ENCODE measurements around the gene GRAP2. TPM values are rescaled to one million over a fixed set of nuclear protein-coding genes. Genes with fewer than 3 reads are reported as not detected.

GRAP2 gene
- polyA plus RNA-seq, 1 of the 3 experiments (the other 2 are of a cell fraction): 0.13 TPM

DNA sequence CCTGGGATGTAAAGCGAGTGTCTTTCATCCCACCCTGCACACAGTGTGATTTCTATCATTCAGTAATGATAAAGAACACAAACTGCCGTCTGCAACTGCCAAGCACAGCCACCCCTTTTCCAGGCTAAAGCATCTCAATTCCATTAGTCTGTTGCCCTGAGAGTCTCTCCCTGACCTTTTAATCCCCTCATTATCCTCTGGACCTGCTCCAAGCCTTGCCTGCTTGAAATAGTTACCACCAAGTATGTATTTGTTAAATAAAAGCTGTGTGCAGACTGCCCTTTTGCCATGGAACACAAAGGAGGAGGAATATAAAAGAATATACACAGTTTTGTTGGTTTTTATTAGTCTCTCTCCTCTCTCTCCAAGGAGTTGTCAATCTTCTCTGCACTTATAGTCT, 13.0 kb downstream of the GRAP2 start:
- peak; percentile 21 for DNase-seq
- POLR2A ChIA-PET: no interaction called here
- H3K27ac ChIP-seq (ENCODE audit: low read depth in 2 of 2, low read length in 1 of 2): no peak overlapping the region
- no peaks in the 10 kb centered on the region for H3K27me3 ChIP-seq (ENCODE audit: insufficient read depth)
- H3K9me2 ChIP-seq: no peaks in the 10 kb centered on the region
- H3K36me3 ChIP-seq (replicated peaks in 1 of 2; ENCODE audit: control insufficient read depth in 1 of 2, insufficient read depth in 2 of 2, low read length in 1 of 2): no peaks in the 10 kb centered on the region
- no peaks in the 10 kb centered on the region for H3K79me2 ChIP-seq (ENCODE audit: insufficient read depth)
- no peaks in the 10 kb centered on the region for H3F3A ChIP-seq (replicated peaks; ENCODE audit: insufficient read depth)
- H3K9ac ChIP-seq: no peak overlapping the region
- no peak overlapping the region for H2AFZ ChIP-seq (ENCODE audit: low read depth)
- no peaks in the 10 kb centered on the region for H4K20me1 ChIP-seq (ENCODE audit: insufficient read depth)
- H3K4me2 ChIP-seq: no peak overlapping the region
- H3K9me3 ChIP-seq: no peaks in the 10 kb centered on the region
- H3K4me1 ChIP-seq (ENCODE audit: control insufficient read depth in 1 of 2, insufficient read depth in 2 of 2, low read depth in 1 of 2, low read length in 1 of 2): no peaks in the 10 kb centered on the region; a peak in 1 of 4 replicates
- WGBS (ENCODE audit: low lambda C conversion rate): 80% methylated on average over 1 of the region's 2 CpGs
- CTCF ChIA-PET: no interaction called here
- TF ChIP-seq CTCF (IDR thresholded peaks at IDR 0.05) (no peak), TAF1 (IDR thresholded peaks at IDR 0.05; ENCODE audit: borderline replicate concordance, low read depth, low read length) (no peak), CHD2 (IDR thresholded peaks at IDR 0.05; ENCODE audit: low read length, partially characterized antibody) (no peak), ELF1 (IDR thresholded peaks at IDR 0.05) (no peak), RAD21 (IDR thresholded peaks at IDR 0.05; ENCODE audit: low read length) (no peak), TEAD4 (IDR thresholded peaks at IDR 0.05; ENCODE audit: borderline replicate concordance, insufficient read depth) (no peak), MEF2A (IDR thresholded peaks at IDR 0.05; ENCODE audit: borderline replicate concordance, low read depth) (no peak), FOXJ3 (CRISPR knock-in tag; IDR thresholded peaks at IDR 0.05) (no peak), MXI1 (IDR thresholded peaks at IDR 0.05; ENCODE audit: low read depth, low read length) (no peak), POLR2AphosphoS5 (IDR thresholded peaks at IDR 0.05; ENCODE audit: low read depth, low read length) (no peak), MAX (IDR thresholded peaks at IDR 0.05; ENCODE audit: low read depth) (no peak), SMC3 (IDR thresholded peaks at IDR 0.05; ENCODE audit: low read depth, low read length) (no peak), NFIC (IDR thresholded peaks at IDR 0.05; ENCODE audit: borderline replicate concordance) (no peak), EZH2phosphoT487 (IDR thresholded peaks at IDR 0.05; ENCODE audit: borderline replicate concordance, low read depth) (no peak), EP300 (IDR thresholded peaks at IDR 0.05; ENCODE audit: borderline replicate concordance in 1 of 2, low read depth in 1 of 2, low read length in 1 of 2) (no peak), NRF1 (IDR thresholded peaks at IDR 0.05; ENCODE audit: low read depth, low read length) (no peak)
- TF ChIP-seq, protein P1, sequence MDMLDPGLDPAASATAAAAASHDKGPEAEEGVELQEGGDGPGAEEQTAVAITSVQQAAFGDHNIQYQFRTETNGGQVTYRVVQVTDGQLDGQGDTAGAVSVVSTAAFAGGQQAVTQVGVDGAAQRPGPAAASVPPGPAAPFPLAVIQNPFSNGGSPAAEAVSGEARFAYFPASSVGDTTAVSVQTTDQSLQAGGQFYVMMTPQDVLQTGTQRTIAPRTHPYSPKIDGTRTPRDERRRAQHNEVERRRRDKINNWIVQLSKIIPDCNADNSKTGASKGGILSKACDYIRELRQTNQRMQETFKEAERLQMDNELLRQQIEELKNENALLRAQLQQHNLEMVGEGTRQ (IDR thresholded peaks at IDR 0.05; ENCODE audit: borderline replicate concordance, low read depth, low read length): no peak
- H3K4me3 ChIP-seq (ENCODE audit: low read depth in 2 of 2, low read length in 1 of 2): no peak overlapping the region

DNA sequence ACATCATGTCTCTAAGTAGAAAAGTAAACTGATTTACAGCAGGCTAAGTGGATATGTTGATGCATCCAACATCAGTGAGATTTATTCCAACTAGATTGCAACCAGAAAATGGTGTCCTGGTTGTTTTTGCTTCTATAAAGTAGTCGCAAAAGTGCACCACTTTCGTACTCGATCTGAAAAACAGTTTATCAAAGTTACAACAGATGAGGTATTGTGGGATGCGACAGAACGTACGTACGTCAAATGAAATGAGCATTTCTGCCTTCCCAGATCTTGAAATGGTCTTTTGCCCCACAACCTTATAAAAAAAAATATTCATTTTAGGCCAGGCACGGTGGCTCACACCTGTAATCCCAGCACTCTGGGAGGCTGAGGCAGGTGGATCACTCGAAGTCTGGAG, 13.7 kb downstream of the GRAP2 start:
- ChIA-PET CTCF (no interaction called here), POLR2A (no interaction called here)
- no peaks in the 10 kb centered on the region; a peak in 1 of 4 replicates for H3K4me1 ChIP-seq (ENCODE audit: control insufficient read depth in 1 of 2, insufficient read depth in 2 of 2, low read depth in 1 of 2, low read length in 1 of 2)
- WGBS (ENCODE audit: low lambda C conversion rate): 84% methylated on average over 7 of the region's 9 CpGs
- H4K20me1 ChIP-seq (ENCODE audit: insufficient read depth): no peaks in the 10 kb centered on the region
- H3K9me2 ChIP-seq: no peaks in the 10 kb centered on the region
- no peak overlapping the region for H2AFZ ChIP-seq (ENCODE audit: low read depth)
- no peak overlapping the region for H3K4me2 ChIP-seq
- no peaks in the 10 kb centered on the region for H3K79me2 ChIP-seq (ENCODE audit: insufficient read depth)
- no peaks in the 10 kb centered on the region for H3K27me3 ChIP-seq (ENCODE audit: insufficient read depth)
- H3F3A ChIP-seq (replicated peaks; ENCODE audit: insufficient read depth): no peaks in the 10 kb centered on the region
- DNase-seq: no peak
- H3K4me3 ChIP-seq (ENCODE audit: low read depth in 2 of 2, low read length in 1 of 2): no peak overlapping the region
- H3K27ac ChIP-seq (ENCODE audit: low read depth in 2 of 2, low read length in 1 of 2): no peak overlapping the region
- TF ChIP-seq POLR2AphosphoS5 (IDR thresholded peaks at IDR 0.05; ENCODE audit: low read depth, low read length) (no peak), NRF1 (IDR thresholded peaks at IDR 0.05; ENCODE audit: low read depth, low read length) (no peak), GABPA (IDR thresholded peaks at IDR 0.05; ENCODE audit: low read depth) (no peak), MXI1 (IDR thresholded peaks at IDR 0.05; ENCODE audit: low read depth, low read length) (no peak)
- TF ChIP-seq, protein P2, sequence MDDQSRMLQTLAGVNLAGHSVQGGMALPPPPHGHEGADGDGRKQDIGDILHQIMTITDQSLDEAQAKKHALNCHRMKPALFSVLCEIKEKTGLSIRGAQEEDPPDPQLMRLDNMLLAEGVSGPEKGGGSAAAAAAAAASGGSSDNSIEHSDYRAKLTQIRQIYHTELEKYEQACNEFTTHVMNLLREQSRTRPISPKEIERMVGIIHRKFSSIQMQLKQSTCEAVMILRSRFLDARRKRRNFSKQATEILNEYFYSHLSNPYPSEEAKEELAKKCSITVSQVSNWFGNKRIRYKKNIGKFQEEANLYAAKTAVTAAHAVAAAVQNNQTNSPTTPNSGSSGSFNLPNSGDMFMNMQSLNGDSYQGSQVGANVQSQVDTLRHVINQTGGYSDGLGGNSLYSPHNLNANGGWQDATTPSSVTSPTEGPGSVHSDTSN (IDR thresholded peaks at IDR 0.05): no peak
- TF ChIP-seq, protein P3, sequence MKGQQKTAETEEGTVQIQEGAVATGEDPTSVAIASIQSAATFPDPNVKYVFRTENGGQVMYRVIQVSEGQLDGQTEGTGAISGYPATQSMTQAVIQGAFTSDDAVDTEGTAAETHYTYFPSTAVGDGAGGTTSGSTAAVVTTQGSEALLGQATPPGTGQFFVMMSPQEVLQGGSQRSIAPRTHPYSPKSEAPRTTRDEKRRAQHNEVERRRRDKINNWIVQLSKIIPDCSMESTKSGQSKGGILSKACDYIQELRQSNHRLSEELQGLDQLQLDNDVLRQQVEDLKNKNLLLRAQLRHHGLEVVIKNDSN (IDR thresholded peaks at IDR 0.05; ENCODE audit: borderline replicate concordance, low read depth): no peak
- no peak overlapping the region for H3K9ac ChIP-seq
- no peaks in the 10 kb centered on the region for H3K36me3 ChIP-seq (replicated peaks in 1 of 2; ENCODE audit: control insufficient read depth in 1 of 2, insufficient read depth in 2 of 2, low read length in 1 of 2)
- H3K9me3 ChIP-seq: no peaks in the 10 kb centered on the region
